Colonic mucosa (tissue), 4 donors: ENCODE results near the gene ZNF680. TPM values are rescaled to one million over a fixed set of nuclear protein-coding genes. Genes with fewer than 3 reads are reported as not detected.

Experiments
- DNase-seq: peaks from one replicate; pipeline ENCODE4 v3.0.0-alpha.2; 2020
- H3K27ac ChIP-seq: fragments of 200-600 bp; one replicate; pipeline ENCODE4 v1.8.0; 2021
- H3K27me3 ChIP-seq: fragments of 200-600 bp; one replicate; pipeline ENCODE4 v1.8.0; 2021
- H3K36me3 ChIP-seq: fragments of 200-600 bp; one replicate; pipeline ENCODE4 v1.8.0; 2021
- H3K4me1 ChIP-seq: fragments of 200-600 bp; one replicate; pipeline ENCODE4 v1.8.0; 2021; ENCODE audit warnings: mild to moderate bottlenecking
- H3K4me3 ChIP-seq: fragments of 200-600 bp; one replicate; pipeline ENCODE4 v1.8.0; 2021
- H3K9ac ChIP-seq, 2 donors: one replicate each; pipeline ENCODE4 v1.7.0; 2013; ENCODE audit warnings: control low read depth in 2 of 2, low read depth in 2 of 2, low read length in 2 of 2
- H3K9me3 ChIP-seq: fragments of 200-600 bp; one replicate; pipeline ENCODE4 v1.8.0; 2021
- CTCF ChIP-seq: fragments of 200-600 bp; IDR thresholded peaks from one replicate; pipeline ENCODE4 v1.8.0; 2022; ENCODE audit warnings: antibody characterized with exemption, mild to moderate bottlenecking
- intact Hi-C: fragments of 100-400 bp; cut with DNase I; formaldehyde crosslinking; loops from one replicate; pipeline ENCODE4 v1.14.1; 2022
- total RNA-seq, 2 donors: library from RNA; stranded (reverse); fragmentation: NEBNext Ultra II Directional in 1 of 2; extraction: Animal tissue kit (Norgen Biotek cat#: 25700) in 1 of 2; gene quantifications; one replicate each; pipeline ENCODE4 v1.2.1, GENCODE V29; 2021
- donor health status: healthy.
- donor health status: DM: no; HTN: no; CAD: no.
- donor health status: DM: no; HTN: no; CAD: no.

The ZNF680 gene
- total RNA-seq, 2 donors from 2014 or later: 7.2 to 11.4 TPM

GRCh38 chr7:64551375-64552142, 11.3 kb downstream of the ZNF680 start:
- Histone ChIP-seq H3K9ac (no peak overlapping the region), H3K9me3 (no peaks in the 10 kb centered on the region), H3K4me1 (no peaks in the 10 kb centered on the region), H3K27me3 (no peaks in the 10 kb centered on the region), H3K27ac (no peak overlapping the region), H3K4me3 (no peak overlapping the region), H3K36me3 (no peaks in the 10 kb centered on the region)
- intact Hi-C loops: no loop called here
- DNase-seq: no peak
- no peak for TF ChIP-seq CTCF

- no peaks in the 10 kb centered on the region for H3K9me3 ChIP-seq
- H3K4me1 ChIP-seq: no peaks in the 10 kb centered on the region
- H3K27me3 ChIP-seq: no peaks in the 10 kb centered on the region
- intact Hi-C loops: no loop called here
- no peaks in the 10 kb centered on the region for H3K36me3 ChIP-seq
- no peak for TF ChIP-seq CTCF
- no peak overlapping the region for H3K4me3 ChIP-seq
- no peak overlapping the region for H3K27ac ChIP-seq
- no peak overlapping the region for H3K9ac ChIP-seq
- DNase-seq: no peak
These were observed 18.9 kb downstream of the ZNF680 start for GRCh38 chr7:64544010-64544409.

DNA sequence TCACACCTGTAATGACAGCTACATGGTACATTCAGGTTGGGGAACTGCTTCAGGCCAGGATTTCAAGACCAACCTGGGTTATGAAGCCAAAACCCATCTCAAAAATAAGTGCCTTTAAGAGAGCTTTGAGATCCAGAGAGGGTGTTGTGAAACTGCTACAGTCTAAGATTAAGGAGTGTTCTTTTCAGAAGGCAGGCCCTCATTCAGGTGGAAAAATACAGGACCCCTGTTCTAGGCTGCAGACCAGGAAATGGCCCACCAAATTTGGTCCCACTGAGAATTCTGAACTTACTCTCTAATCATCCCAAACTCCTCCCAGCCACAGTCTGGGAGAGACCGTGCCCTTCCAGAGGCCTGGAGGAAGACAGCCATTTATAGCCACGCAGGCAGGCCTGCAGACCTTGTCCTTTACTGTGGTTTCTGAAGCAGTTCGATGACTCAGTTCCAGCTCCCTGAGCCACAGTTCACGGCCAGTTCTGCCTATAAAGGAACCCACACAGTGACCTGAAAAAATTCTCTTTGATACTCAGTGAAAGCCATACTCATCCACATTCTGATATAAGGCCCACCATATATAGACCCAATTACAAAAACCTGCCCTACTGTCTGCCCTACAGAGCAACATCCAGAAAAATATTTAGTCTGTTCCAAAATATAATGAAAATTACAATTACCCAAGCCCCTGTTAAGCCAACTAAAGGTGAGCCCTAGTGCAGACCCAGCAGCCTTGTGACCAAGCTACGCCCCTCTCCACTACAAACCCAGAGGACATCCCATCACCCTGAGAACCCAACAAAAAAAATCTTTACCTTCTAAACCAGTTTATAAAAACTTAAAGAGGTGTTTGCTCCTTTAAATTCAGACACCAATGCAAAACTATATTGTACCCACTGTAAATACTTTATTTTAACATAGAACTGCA, 21.2 kb downstream of the ZNF680 start:
- H3K27ac ChIP-seq: no peak overlapping the region
- intact Hi-C loops: no loop called here
- TF ChIP-seq CTCF: no peak
- no peak for DNase-seq
- no peaks in the 10 kb centered on the region for H3K36me3 ChIP-seq
- no peaks in the 10 kb centered on the region for H3K9me3 ChIP-seq
- H3K4me3 ChIP-seq: no peak overlapping the region
- no peaks in the 10 kb centered on the region for H3K4me1 ChIP-seq
- no peaks in the 10 kb centered on the region for H3K27me3 ChIP-seq
- no peak overlapping the region for H3K9ac ChIP-seq

DNA sequence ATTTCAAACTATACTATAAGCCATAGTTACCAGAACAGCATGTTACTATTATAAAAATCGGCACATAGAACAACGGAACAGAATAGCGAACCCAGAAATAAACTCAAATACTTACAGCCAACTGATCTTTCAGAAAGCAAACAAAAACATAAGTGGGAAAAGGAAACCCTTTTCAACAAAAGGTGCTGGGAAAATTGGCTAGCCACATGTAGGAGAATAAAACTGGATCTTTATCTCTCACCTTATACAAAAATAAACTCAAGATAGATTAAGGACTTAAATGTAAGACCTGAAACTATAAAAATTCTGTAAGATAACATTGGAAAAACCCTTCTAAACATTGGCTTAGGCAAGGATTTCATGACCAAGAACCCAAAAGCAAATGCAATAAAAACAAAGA, 29.1 kb downstream of the ZNF680 start:
- no peak overlapping the region for H3K27ac ChIP-seq
- H3K9me3 ChIP-seq: no peaks in the 10 kb centered on the region
- no peak for DNase-seq
- no peak overlapping the region for H3K4me3 ChIP-seq
- no peaks in the 10 kb centered on the region for H3K36me3 ChIP-seq
- H3K4me1 ChIP-seq: no peaks in the 10 kb centered on the region
- no peak for TF ChIP-seq CTCF
- H3K9ac ChIP-seq: no peak overlapping the region
- no peaks in the 10 kb centered on the region for H3K27me3 ChIP-seq
- intact Hi-C loops: no loop called here

- Histone ChIP-seq H3K27ac (no peak overlapping the region), H3K4me3 (no peak overlapping the region), H3K4me1 (no peaks in the 10 kb centered on the region), H3K9me3 (peaks cover 3% of the 10 kb centered on the region), H3K27me3 (no peaks in the 10 kb centered on the region), H3K9ac (no peak overlapping the region), H3K36me3 (no peaks in the 10 kb centered on the region)
- no peak for DNase-seq
- no peak for TF ChIP-seq CTCF
- intact Hi-C loops: no loop called here
These were observed 34.1 kb downstream of the ZNF680 start for GRCh38 chr7:64528770-64529169.
